ENCODE data around the gene UBE2R2. TPM values are rescaled to one million over a fixed set of nuclear protein-coding genes. Genes with fewer than 3 reads are reported as not detected.
A peak's percentile ranks its signal among the peaks of the same experiment; 100 is the strongest.

UBE2R2 gene
- total and polyA plus RNA-seq, 2 of the 8 experiments (the other 6 are each of a cell fraction or from before 2014, with no cell fraction given), result 19.4 to 42.1 TPM

- peaks cover 6% of the 10 kb centered on the region; the same call in 1 of the 2 replicates for H3K79me1 ChIP-seq (ENCODE audit: low read depth, low read length)
- H3K9ac ChIP-seq (replicated peaks in 1 of 4; ENCODE audit: extremely low read depth in 1 of 4, low read depth in 3 of 4, low read length in 3 of 4), result no peak overlapping the region
- DNase-seq (ENCODE audit: low read depth in 1 of 2, low spot score in 2 of 2), result peak in 1 of 2 experiments; percentile 38
- FAIRE-seq, result no peak
- H2BK15ac ChIP-seq (ENCODE audit: low read length), result no peak overlapping the region
- H2AFZ ChIP-seq (ENCODE audit: low read length), result no peak overlapping the region
- WGBS, 2 experiments (ENCODE audit: extremely low coverage in 1 of 2, insufficient coverage in 1 of 2, insufficient read length in 1 of 2, insufficient replicate concordance in 2 of 2, low coverage in 1 of 2, low lambda C conversion rate in 2 of 2, missing lambda C conversion rate in 1 of 2), result 85% methylated on average over 7 of the region's 7 CpGs; no CpG with 5 or more reads in 1 of the 2 experiments
- no peak overlapping the region for H3K14ac ChIP-seq (ENCODE audit: insufficient read length)
- H3K4ac ChIP-seq (replicated peaks; ENCODE audit: insufficient read length, low read depth, low read length), result no peak overlapping the region
- H4K5ac ChIP-seq (ENCODE audit: insufficient read length, low read depth, low read length), result no peak overlapping the region
- no peaks in the 10 kb centered on the region; the same call in 1 of the 2 replicates for H3K23me2 ChIP-seq (ENCODE audit: low read depth, low read length)
- TF ChIP-seq ATF2 (IDR thresholded peaks at IDR 0.05; ENCODE audit: low read length) (no peak), RBBP5 (IDR thresholded peaks at IDR 0.05; ENCODE audit: borderline replicate concordance, low read depth, low read length) (no peak), POLR2A (IDR thresholded peaks at IDR 0.05; ENCODE audit: control extremely low read depth in 1 of 2, low read depth in 2 of 2, low read length in 2 of 2) (no peak), POU5F1 (IDR thresholded peaks at IDR 0.05; ENCODE audit: low read depth, low read length) (no peak), EZH2 (IDR thresholded peaks at IDR 0.05; ENCODE audit: low read depth, low read length, severe bottlenecking) (no peak), CEBPB (IDR thresholded peaks at IDR 0.05; ENCODE audit: low read depth, low read length) (no peak), SAP30 (IDR thresholded peaks at IDR 0.05; ENCODE audit: insufficient read depth, insufficient replicate concordance, low read length) (no peak)
- no peaks in the 10 kb centered on the region for H3K36me3 ChIP-seq (ENCODE audit: control insufficient read depth in 2 of 4, insufficient read depth in 4 of 4, low read length in 3 of 4)
- H3K18ac ChIP-seq (ENCODE audit: extremely low read depth, low read length), result no peak overlapping the region
- peaks cover 3 to 10% of the 10 kb centered on the region in 2 experiments for H4K20me1 ChIP-seq (replicated peaks in 1 of 2; ENCODE audit: control insufficient read depth in 1 of 2, insufficient read depth in 2 of 2, low read length in 2 of 2)
- peaks cover 0 to 7% (median 4%) of the 10 kb centered on the region in 4 experiments; a peak in 3 of 7 replicates for H3K4me1 ChIP-seq (replicated peaks in 1 of 4; ENCODE audit: control insufficient read depth in 3 of 4, insufficient read depth in 4 of 4, low read length in 3 of 4)
- H2BK12ac ChIP-seq (ENCODE audit: low read depth, low read length), result no peak overlapping the region
- H3K4me2 ChIP-seq (ENCODE audit: insufficient read depth in 1 of 2, low read depth in 2 of 2, low read length in 2 of 2), result no peak overlapping the region
- H4K91ac ChIP-seq (replicated peaks; ENCODE audit: insufficient read length, low read length), result no peak overlapping the region
- no peak overlapping the region for H2BK20ac ChIP-seq (ENCODE audit: low read length)
- peaks cover 0 to 84% of the 10 kb centered on the region in 2 experiments; a peak in 2 of 4 replicates for H3K79me2 ChIP-seq (ENCODE audit: control insufficient read depth in 1 of 2, insufficient read depth in 2 of 2, low read length in 2 of 2)
- H3K23ac ChIP-seq (ENCODE audit: insufficient read length), result no peak overlapping the region
- ChIA-PET POLR2A (ENCODE audit: partially characterized antibody) (interaction anchor here (0.7 kb wide), 1 partner anchor 241 kb away, joined by 3 read pairs; no protein-coding TSS in a partner anchor), CTCF (ENCODE audit: partially characterized antibody) (interaction anchor here (1.0 kb wide), 3 partner anchors 26 to 140 kb away, joined by 3 to 4 read pairs (median 3); no protein-coding TSS in a partner anchor)
- no peaks in the 10 kb centered on the region for H3K9me3 ChIP-seq (ENCODE audit: insufficient read depth in 2 of 2, low read depth in 1 of 2, low read length in 1 of 2)
- H4K8ac ChIP-seq (ENCODE audit: extremely low read depth, insufficient read depth, low read length), result no peak overlapping the region
- H2BK120ac ChIP-seq (replicated peaks; ENCODE audit: low read depth, low read length), result no peak overlapping the region
- no peak overlapping the region for H2AK5ac ChIP-seq (ENCODE audit: low read depth, low read length)
- no peak overlapping the region for H2BK5ac ChIP-seq (ENCODE audit: low read depth, low read length)
- H3K27ac ChIP-seq (ENCODE audit: low read depth, low read length), result no peak overlapping the region
- no peak overlapping the region for H3K4me3 ChIP-seq (ENCODE audit: extremely low read depth in 1 of 4, insufficient read depth in 2 of 4, low read depth in 3 of 4, low read length in 4 of 4)
- no peak overlapping the region for H3K56ac ChIP-seq (replicated peaks; ENCODE audit: insufficient read length, low read depth, low read length)
- H3K27me3 ChIP-seq (replicated peaks in 1 of 4; ENCODE audit: control insufficient read depth in 3 of 4, extremely low read depth in 1 of 4, insufficient read depth in 3 of 4, low read length in 3 of 4), result no peaks in the 10 kb centered on the region
Measured at GRCh38 chr9:33878691-33879366, 61.9 kb downstream of the UBE2R2 start.
